SU-DHL-6 (cell line): Measurements from ENCODE around the gene AREL1.

Source experiments
- H2AFZ ChIP-seq: fragments of 200-600 bp; sonication (generic); 2 replicates; pipeline ENCODE4 v1.6.1; 2014; ENCODE audit warnings: low read depth, mild to moderate bottlenecking, moderate library complexity, mixed read lengths, antibody characterized with exemption, low read length; ENCODE audit not compliant: severe bottlenecking
- H3F3A ChIP-seq: fragments of 200-600 bp; shearing (Covaris generic); 2 replicates; pipeline ENCODE4 v1.6.0; 2016; ENCODE audit warnings: antibody characterized with exemption, mild to moderate bottlenecking; ENCODE audit not compliant: insufficient read depth
- H3K27ac ChIP-seq: fragments of 200-600 bp; sonication (generic); 2 replicates; pipeline ENCODE4 v1.5.1; 2016; ENCODE audit warnings: low read depth, mild to moderate bottlenecking, low read length, moderate library complexity, mixed read lengths
- H3K27me3 ChIP-seq: fragments of 200-600 bp; sonication (generic), shearing (Covaris generic); 2 replicates; pipeline ENCODE4 v1.6.0; 2014; ENCODE audit warnings: mild to moderate bottlenecking, low read length
- H3K36me3 ChIP-seq: fragments of 200-600 bp; sonication (generic); 2 replicates; pipeline ENCODE4 v1.6.1; 2014; ENCODE audit warnings: mild to moderate bottlenecking, low read length, mixed read lengths
- H3K4me2 ChIP-seq: fragments of 300-600, 200-600 bp; shearing (Covaris generic), sonication (generic); 2 replicates; pipeline ENCODE4 v1.6.0; 2014; ENCODE audit warnings: low read length, low read depth, mild to moderate bottlenecking; ENCODE audit not compliant: poor library complexity, severe bottlenecking
- H3K4me3 ChIP-seq: fragments of 200-600 bp; sonication (generic); 2 replicates; pipeline ENCODE4 v1.5.1; 2014; ENCODE audit warnings: antibody characterized with exemption, low read length, mild to moderate bottlenecking, mixed read lengths; ENCODE audit not compliant: insufficient read depth, poor library complexity, severe bottlenecking
- H3K79me2 ChIP-seq: fragments of 200-600 bp; sonication (generic); 2 replicates; pipeline ENCODE4 v1.6.1; 2014; ENCODE audit warnings: mild to moderate bottlenecking, low read length, moderate library complexity; ENCODE audit not compliant: insufficient read depth
- H3K9ac ChIP-seq: fragments of 200-600 bp; sonication (generic); 2 replicates; pipeline ENCODE4 v1.7.0; 2014; ENCODE audit warnings: mild to moderate bottlenecking, low read length
- H3K9me2 ChIP-seq: fragments of 200-600 bp; sonication (generic); replicated peaks from 2 replicates; pipeline ENCODE4 v1.6.1; 2014; ENCODE audit warnings: low read length; ENCODE audit not compliant: insufficient read depth
- H3K9me3 ChIP-seq: fragments of 200-600 bp; sonication (generic); 2 replicates; pipeline ENCODE4 v1.6.1; 2014; ENCODE audit warnings: low read length, mixed read lengths; ENCODE audit not compliant: insufficient read depth
- H4K20me1 ChIP-seq: fragments of 200-600 bp; sonication (generic); 2 replicates; pipeline ENCODE4 v1.6.1; 2014; ENCODE audit warnings: low read depth, mild to moderate bottlenecking, antibody characterized with exemption, low read length, moderate library complexity, mixed read lengths
- EZH2phosphoT487 ChIP-seq: fragments of 200-600 bp; sonication (generic), shearing (Covaris generic); conservative IDR thresholded peaks from 2 replicates; pipeline ENCODE4 v1.6.1; 2018; ENCODE audit warnings: mild to moderate bottlenecking, antibody characterized with exemption, low read length, moderate library complexity, mixed read lengths
- TF ChIP-seq, protein P1 (sequence below): fragments of 200-600 bp; sonication (generic); IDR thresholded peaks from one replicate; pipeline ENCODE4 v1.5.1; 2017; ENCODE audit warnings: antibody characterized with exemption, mild to moderate bottlenecking, low read length, moderate library complexity; ENCODE audit not compliant: insufficient read depth, poor library complexity, severe bottlenecking

The AREL1 gene

DNA sequence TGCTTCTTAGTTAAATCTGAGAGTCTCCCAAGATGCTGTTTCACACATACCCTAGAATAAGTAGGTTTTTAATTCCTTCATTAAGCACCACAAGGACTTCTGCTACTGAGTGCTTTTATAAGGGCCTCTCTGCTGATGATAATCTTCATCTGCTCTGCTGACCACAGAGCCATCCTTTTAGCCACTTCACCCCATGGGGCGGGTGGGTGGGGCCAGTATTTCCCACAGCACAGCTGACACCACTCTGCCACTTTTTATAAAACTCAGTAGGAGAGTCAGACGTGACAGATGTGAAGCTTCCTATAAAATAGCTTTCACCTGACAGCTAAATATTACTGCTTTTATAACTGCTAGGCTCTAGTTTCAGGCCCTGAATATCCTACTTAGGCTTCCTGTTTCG lies 20.3 kb upstream of the AREL1 start:
- no peaks in the 10 kb centered on the region for H3F3A ChIP-seq
- no peaks in the 10 kb centered on the region for H3K27me3 ChIP-seq
- TF ChIP-seq, protein P1, sequence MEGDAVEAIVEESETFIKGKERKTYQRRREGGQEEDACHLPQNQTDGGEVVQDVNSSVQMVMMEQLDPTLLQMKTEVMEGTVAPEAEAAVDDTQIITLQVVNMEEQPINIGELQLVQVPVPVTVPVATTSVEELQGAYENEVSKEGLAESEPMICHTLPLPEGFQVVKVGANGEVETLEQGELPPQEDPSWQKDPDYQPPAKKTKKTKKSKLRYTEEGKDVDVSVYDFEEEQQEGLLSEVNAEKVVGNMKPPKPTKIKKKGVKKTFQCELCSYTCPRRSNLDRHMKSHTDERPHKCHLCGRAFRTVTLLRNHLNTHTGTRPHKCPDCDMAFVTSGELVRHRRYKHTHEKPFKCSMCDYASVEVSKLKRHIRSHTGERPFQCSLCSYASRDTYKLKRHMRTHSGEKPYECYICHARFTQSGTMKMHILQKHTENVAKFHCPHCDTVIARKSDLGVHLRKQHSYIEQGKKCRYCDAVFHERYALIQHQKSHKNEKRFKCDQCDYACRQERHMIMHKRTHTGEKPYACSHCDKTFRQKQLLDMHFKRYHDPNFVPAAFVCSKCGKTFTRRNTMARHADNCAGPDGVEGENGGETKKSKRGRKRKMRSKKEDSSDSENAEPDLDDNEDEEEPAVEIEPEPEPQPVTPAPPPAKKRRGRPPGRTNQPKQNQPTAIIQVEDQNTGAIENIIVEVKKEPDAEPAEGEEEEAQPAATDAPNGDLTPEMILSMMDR: no peak
- no peak for TF ChIP-seq EZH2phosphoT487
- no peaks in the 10 kb centered on the region for H4K20me1 ChIP-seq
- no peaks in the 10 kb centered on the region for H3K79me2 ChIP-seq
- no peaks in the 10 kb centered on the region for H3K9me3 ChIP-seq
- H3K4me2 ChIP-seq: no peak overlapping the region
- no peak overlapping the region for H3K27ac ChIP-seq
- no peak overlapping the region for H3K4me3 ChIP-seq
- H3K9me2 ChIP-seq: no peaks in the 10 kb centered on the region
- no peak overlapping the region for H3K9ac ChIP-seq
- H2AFZ ChIP-seq: no peak overlapping the region
- peaks cover 19% of the 10 kb centered on the region for H3K36me3 ChIP-seq

DNA sequence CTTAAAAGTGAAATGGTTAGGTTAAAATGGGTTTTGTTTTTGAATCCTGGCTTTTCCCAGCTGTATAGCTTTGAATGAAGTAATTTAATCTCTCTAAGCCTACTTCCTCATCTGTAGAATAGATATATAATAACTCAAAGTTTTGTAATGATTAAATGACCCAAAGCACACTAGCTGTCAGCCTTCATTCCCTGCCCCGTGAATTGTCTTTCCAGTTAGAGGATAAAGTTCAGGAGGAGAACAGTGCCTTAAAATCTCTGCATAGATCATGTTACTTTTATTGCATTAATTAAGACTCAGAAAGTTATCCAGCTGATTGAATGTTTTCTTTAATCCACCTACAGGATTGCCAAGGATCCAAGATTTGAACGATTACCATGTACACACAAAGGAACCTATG lies 19.5 kb upstream of the AREL1 start:
- no peaks in the 10 kb centered on the region for H4K20me1 ChIP-seq
- no peaks in the 10 kb centered on the region for H3K9me3 ChIP-seq
- no peaks in the 10 kb centered on the region for H3K27me3 ChIP-seq
- H3K27ac ChIP-seq: no peak overlapping the region
- no peak overlapping the region for H3K4me2 ChIP-seq
- H2AFZ ChIP-seq: no peak overlapping the region
- no peak overlapping the region for H3K9ac ChIP-seq
- TF ChIP-seq EZH2phosphoT487: no peak
- TF ChIP-seq, protein P1: no peak
- no peaks in the 10 kb centered on the region for H3K9me2 ChIP-seq
- H3K4me3 ChIP-seq: no peak overlapping the region
- no peaks in the 10 kb centered on the region for H3K79me2 ChIP-seq
- no peaks in the 10 kb centered on the region for H3F3A ChIP-seq
- H3K36me3 ChIP-seq: peaks cover 19% of the 10 kb centered on the region

DNA sequence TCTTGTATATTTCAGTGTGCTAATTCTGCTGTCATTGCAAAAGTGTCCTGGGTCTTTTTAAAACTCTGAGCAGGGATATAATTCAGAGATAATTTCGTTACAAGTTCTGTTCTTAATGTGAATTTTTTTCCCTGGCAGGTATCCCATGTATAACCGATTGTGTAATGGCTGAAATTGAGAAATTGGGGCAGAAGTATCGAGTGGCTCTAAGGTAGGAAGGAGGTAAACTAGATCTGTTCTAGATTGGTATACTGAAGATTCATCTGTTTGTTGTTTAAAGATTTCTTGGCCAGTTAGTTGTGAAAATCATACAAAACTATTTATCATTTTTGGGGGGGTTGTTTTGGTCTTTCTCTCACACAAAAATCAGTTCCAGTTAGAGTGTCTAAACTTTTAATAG lies 10.3 kb upstream of the AREL1 start:
- Histone ChIP-seq H3K4me2 (no peak overlapping the region), H3K27ac (no peak overlapping the region), H3K36me3 (peaks cover 11% of the 10 kb centered on the region; the same call in 1 of the 2 replicates), H3F3A (no peaks in the 10 kb centered on the region), H3K9ac (no peak overlapping the region), H3K4me3 (no peak overlapping the region), H3K27me3 (no peaks in the 10 kb centered on the region), H3K9me3 (no peaks in the 10 kb centered on the region), H3K9me2 (no peaks in the 10 kb centered on the region), H3K79me2 (no peaks in the 10 kb centered on the region), H2AFZ (no peak overlapping the region), H4K20me1 (no peaks in the 10 kb centered on the region)
- no peak for TF ChIP-seq EZH2phosphoT487
- TF ChIP-seq, protein P1: no peak
